ENCODE measurements around the gene ZNF709.

ZNF709 gene

GRCh38 chr19:12411893-12412292 is 72.7 kb downstream of the ZNF709 start:
- FAIRE-seq, result no peak

More at GRCh38 chr19:12411893-12412292, 72.7 kb downstream of the ZNF709 start:
- no peak for TF ChIP-seq POLR2A (IDR thresholded peaks at IDR 0.05; ENCODE audit: low read depth, low read length)
- no peak for TF ChIP-seq SPI1 (IDR thresholded peaks at IDR 0.05; ENCODE audit: low read depth, low read length)
- DNase-seq (ENCODE audit: insufficient read length, low spot score), result no peak
